Esophagus squamous epithelium (tissue), 5 donors: ENCODE results near the gene WRAP53. TPM values are rescaled to one million over a fixed set of nuclear protein-coding genes. Genes with fewer than 3 reads are reported as not detected.
A peak's percentile ranks its signal among the peaks of the same experiment; 100 is the strongest.

Experiments
- DNase-seq: peaks from one replicate; lab custom pipeline; 2025; lab: John Stamatoyannopoulos, UW
- H3K27ac ChIP-seq, 4 donors: fragments of 200-600 bp; sonication (generic); one replicate each; pipeline ENCODE4 v1.5.1; 2016 to 2019; ENCODE audit warnings: mild to moderate bottlenecking in 1 of 4
- H3K27me3 ChIP-seq, 4 donors: fragments of 200-600 bp; sonication (generic); 1 replicate in 3 of 4; 2 replicates in 1 of 4; pipeline versions ENCODE4 v1.5.1 to v1.6.0; 2017 to 2021; ENCODE audit warnings: antibody characterized with exemption in 1 of 4
- H3K36me3 ChIP-seq, 3 donors: fragments of 200-600 bp; sonication (generic); one replicate each; pipeline ENCODE4 v1.5.1; 2016 to 2019
- H3K4me1 ChIP-seq, 3 donors: fragments of 200-600 bp; sonication (generic); one replicate each; pipeline ENCODE4 v1.5.1; 2017 to 2019
- H3K4me3 ChIP-seq, 4 donors: fragments of 200-600 bp; sonication (generic); 1 replicate in 3 of 4; 2 replicates in 1 of 4; pipeline ENCODE4 v1.5.1; 2016 to 2019; ENCODE audit warnings: mild to moderate bottlenecking in 2 of 4, moderate library complexity in 1 of 4
- H3K9me3 ChIP-seq, 3 donors: fragments of 200-600 bp; sonication (generic); one replicate each; pipeline ENCODE4 v1.5.1; 2016 to 2019
- POLR2A ChIP-seq, 4 donors: fragments of 450-650 bp; IDR thresholded peaks; one replicate each; pipeline ENCODE4 v1.6.1; 2017; ENCODE audit warnings: antibody characterized with exemption in 4 of 4, mild to moderate bottlenecking in 4 of 4, moderate library complexity in 3 of 4
- WGBS, 2 donors: methylation state at CpG; one replicate each; pipeline ENCODE4 v1.1.5; 2018; 5-methylcytosine and 5-hydroxymethylcytosine counted together
- intact Hi-C: fragments of 100-400 bp; cut with DNase I; formaldehyde crosslinking; loops from one replicate; pipeline ENCODE4 v1.15.0; 2022
- total RNA-seq, 4 donors: library from RNA; depleted of rRNA; stranded (reverse); fragments of >200 nt; gene quantifications; one replicate each; pipeline ENCODE4 v1.1.0, GENCODE V29; 2016
- TF ChIP-seq, protein P1 (sequence below), 6 experiments: fragments of 450-650 bp in 4 of 6; fragments of 200-600 bp in 2 of 6; sonication (generic) in 2 of 6; IDR thresholded peaks; one replicate each; pipeline ENCODE4 v1.5.1; 2016 to 2019; ENCODE audit warnings: antibody characterized with exemption in 6 of 6, mild to moderate bottlenecking in 4 of 6, moderate library complexity in 4 of 6
- donor health status: DM: yes; HTN: yes; CAD: no.

WRAP53 gene
- total RNA-seq, 4 donors from 2014 or later, result 3.5 to 6.0 (median 3.8) TPM

DNA sequence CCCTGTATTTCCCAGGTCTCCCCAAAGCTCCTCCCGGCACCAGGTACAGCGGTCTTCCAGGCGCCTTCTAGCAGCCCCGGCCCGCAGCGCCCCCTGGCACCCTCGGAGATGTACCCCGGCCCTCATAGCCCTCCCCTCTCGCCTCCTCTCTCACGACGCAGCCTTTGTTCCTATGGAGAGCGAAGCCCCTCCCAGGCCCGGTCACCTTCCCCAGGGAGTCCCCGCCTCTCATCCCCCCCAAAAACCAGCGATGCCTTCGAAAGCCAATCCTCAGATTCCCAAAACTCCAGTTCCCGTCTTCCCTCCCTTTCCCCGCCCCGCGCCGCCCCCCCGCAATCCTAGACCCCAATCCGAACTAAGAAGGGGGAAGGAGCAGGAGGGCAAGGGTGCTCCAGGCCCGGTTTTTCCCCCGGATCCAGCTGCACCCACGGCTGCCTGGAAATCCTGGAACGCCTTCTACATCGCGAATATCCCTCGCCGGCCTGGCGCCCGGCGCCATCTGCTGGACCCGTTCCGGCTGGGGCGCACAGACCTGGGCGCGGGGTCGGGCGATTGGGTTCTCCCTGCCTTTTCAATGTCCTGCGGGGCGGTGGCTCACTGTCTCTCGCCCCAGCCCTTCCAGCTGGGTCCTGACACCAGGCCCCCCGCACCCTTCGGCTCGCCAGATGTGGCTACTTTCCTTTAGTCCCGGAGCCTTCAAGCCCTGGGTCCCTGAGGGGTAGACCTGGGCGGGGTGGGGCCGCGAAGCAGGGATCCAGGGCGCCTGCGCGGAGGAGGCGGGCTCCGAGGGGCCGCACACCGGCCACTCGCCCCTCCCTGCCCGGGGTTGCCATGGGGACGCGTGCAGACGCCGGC lies 28.9 kb downstream of the WRAP53 start, which contains the start of gene DNAH2:
Gene DNAH2 (plus strand): TSS at position 844 of the 855 bp plus-strand sequence. CDS start 1,991 bp downstream, outside the sequence.
- TF ChIP-seq POLR2A (IDR thresholded peaks at IDR 0.05), result no peak
- TF ChIP-seq, protein P1, sequence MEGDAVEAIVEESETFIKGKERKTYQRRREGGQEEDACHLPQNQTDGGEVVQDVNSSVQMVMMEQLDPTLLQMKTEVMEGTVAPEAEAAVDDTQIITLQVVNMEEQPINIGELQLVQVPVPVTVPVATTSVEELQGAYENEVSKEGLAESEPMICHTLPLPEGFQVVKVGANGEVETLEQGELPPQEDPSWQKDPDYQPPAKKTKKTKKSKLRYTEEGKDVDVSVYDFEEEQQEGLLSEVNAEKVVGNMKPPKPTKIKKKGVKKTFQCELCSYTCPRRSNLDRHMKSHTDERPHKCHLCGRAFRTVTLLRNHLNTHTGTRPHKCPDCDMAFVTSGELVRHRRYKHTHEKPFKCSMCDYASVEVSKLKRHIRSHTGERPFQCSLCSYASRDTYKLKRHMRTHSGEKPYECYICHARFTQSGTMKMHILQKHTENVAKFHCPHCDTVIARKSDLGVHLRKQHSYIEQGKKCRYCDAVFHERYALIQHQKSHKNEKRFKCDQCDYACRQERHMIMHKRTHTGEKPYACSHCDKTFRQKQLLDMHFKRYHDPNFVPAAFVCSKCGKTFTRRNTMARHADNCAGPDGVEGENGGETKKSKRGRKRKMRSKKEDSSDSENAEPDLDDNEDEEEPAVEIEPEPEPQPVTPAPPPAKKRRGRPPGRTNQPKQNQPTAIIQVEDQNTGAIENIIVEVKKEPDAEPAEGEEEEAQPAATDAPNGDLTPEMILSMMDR (IDR thresholded peaks at IDR 0.05), result peak; percentile 29 to 45 (median 42)
- Histone ChIP-seq H3K9me3 (no peaks in the 10 kb centered on the region), H3K4me1 (peaks cover 9 to 24% (median 15%) of the 10 kb centered on the region in 3 donors), H3K27ac (peak within 1 kb of the TSS; percentile 25 to 66 (median 48)), H3K36me3 (no peaks in the 10 kb centered on the region), H3K27me3 (peaks cover 0 to 85% (median 2%) of the 10 kb centered on the region in 4 donors), H3K4me3 (peak within 1 kb of the TSS; percentile 43 to 66 (median 56))
- intact Hi-C loops, result no loop called here
- 0 to 1% methylated on average over 2 to 32 of the region's 64 CpGs for WGBS, 2 donors
- no peak for DNase-seq

DNA sequence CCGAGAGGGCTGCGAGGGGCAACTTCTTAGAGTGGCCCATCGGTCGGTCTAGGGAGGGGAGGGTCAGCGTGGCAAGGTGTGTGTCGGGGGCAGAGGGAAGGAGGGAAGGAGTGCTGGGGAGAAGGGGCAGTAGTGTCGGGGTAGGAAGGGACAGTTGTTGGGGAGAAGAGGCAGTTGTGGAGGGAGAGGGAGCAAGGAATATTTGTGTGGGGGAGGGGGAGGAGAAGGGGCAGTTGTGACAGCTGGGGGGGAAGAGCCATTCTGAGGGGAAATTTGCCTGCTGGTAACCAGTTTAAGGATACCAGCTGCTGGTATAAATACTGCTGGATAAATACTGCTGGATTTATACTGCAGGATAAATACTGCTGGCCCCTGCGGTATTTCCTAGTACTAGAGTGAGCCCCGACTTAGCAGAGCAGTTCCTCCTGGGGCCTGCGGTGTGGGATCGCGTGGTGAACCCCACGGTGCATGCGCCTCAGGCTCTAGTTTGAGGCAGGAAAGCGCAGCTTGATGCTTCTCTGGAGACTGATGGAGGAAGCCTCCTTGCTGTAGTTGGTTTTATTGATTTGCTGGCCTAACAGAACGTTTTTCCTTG lies 29.6 kb downstream of the WRAP53 start:
- Histone ChIP-seq H3K4me1 (peaks cover 9 to 24% (median 15%) of the 10 kb centered on the region in 3 donors), H3K27me3 (peaks cover 0 to 83% (median 0%) of the 10 kb centered on the region in 4 donors), H3K9me3 (no peaks in the 10 kb centered on the region), H3K27ac (peak overlapping the region; percentile 25 to 66 (median 48)), H3K36me3 (no peaks in the 10 kb centered on the region), H3K4me3 (peak overlapping the region; percentile 43 to 66 (median 56))
- WGBS, 2 donors, result 3 to 6% methylated on average over 11 of the region's 16 CpGs
- TF ChIP-seq POLR2A (IDR thresholded peaks at IDR 0.05), result no peak
- TF ChIP-seq, protein P1 (IDR thresholded peaks at IDR 0.05), result no peak
- intact Hi-C loops, result no loop called here
- no peak for DNase-seq

DNA sequence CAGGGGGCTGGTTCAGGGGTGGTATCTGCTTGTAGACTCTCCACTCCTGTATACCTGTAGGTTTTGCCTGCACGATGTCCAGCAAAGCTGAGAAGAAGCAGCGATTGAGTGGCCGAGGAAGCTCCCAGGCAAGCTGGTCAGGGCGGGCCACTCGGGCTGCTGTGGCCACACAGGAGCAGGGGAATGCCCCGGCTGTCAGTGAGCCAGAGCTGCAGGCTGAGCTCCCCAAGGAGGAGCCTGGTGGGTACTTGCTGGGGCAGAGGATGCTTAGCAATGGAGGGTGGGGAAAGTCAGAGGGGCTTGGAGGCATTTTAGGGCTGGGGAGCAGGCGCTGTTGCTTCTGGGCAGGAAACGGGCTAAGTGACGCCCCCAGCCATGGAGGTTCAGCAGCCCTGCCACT lies 31.4 kb downstream of the WRAP53 start:
- DNase-seq, result no peak
- H3K9me3 ChIP-seq, result no peaks in the 10 kb centered on the region
- H3K36me3 ChIP-seq, result no peaks in the 10 kb centered on the region
- intact Hi-C loops, result no loop called here
- peaks cover 0 to 79% (median 0%) of the 10 kb centered on the region in 4 donors for H3K27me3 ChIP-seq
- TF ChIP-seq POLR2A (IDR thresholded peaks at IDR 0.05), result no peak
- TF ChIP-seq, protein P1 (IDR thresholded peaks at IDR 0.05), result no peak
- H3K4me1 ChIP-seq, result peaks cover 9 to 24% (median 15%) of the 10 kb centered on the region in 3 donors
- H3K27ac ChIP-seq, result no peak overlapping the region
- 69 to 88% methylated on average over 1 to 6 of the region's 9 CpGs for WGBS, 2 donors
- no peak overlapping the region for H3K4me3 ChIP-seq

DNA sequence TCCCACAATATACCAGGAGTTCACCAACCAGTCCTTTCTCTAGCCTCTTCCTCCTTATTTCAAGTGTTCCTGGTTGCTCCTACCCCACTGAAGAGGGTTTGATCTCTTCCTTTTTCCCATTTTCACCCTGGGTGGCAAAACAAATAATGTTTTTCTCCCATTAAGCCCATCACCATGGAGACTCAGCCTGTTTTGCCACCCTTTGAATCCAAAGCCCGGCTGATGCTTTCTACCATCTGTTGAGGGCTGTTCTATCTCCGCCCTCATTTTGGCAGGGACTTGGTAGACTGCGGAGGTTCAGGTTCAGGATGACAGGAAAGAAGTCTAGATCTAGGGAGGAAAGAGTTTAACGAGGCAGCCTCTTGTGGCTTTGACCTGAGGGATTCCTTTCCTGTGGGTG lies 31.8 kb downstream of the WRAP53 start:
- no peak for TF ChIP-seq POLR2A (IDR thresholded peaks at IDR 0.05)
- TF ChIP-seq, protein P1 (IDR thresholded peaks at IDR 0.05), result no peak
- Histone ChIP-seq H3K27ac (no peak overlapping the region), H3K4me3 (no peak overlapping the region), H3K9me3 (no peaks in the 10 kb centered on the region), H3K4me1 (peaks cover 9 to 24% (median 15%) of the 10 kb centered on the region in 3 donors), H3K27me3 (peaks cover 0 to 79% (median 0%) of the 10 kb centered on the region in 4 donors), H3K36me3 (no peaks in the 10 kb centered on the region)
- no peak for DNase-seq
- 21 to 30% methylated on average over 3 to 4 of the region's 4 CpGs for WGBS, 2 donors
- intact Hi-C loops, result no loop called here
